Osteoblast (primary cell): ENCODE measurements around the gene MYO3B. TPM values are rescaled to one million over a fixed set of nuclear protein-coding genes. Genes with fewer than 3 reads are reported as not detected.

ENCODE experiments used
- DNase-seq: peaks from one replicate; pipeline ENCODE4 v3.0.0; 2011; ENCODE audit warnings: low spot score, mixed read lengths; ENCODE audit not compliant: insufficient read length; ENCODE audit errors: missing footprints
- H2AFZ ChIP-seq: 2 replicates; pipeline ENCODE4 v1.6.0; 2011; ENCODE audit warnings: mild to moderate bottlenecking, low read length
- H3K27ac ChIP-seq: 2 replicates; pipeline ENCODE4 v1.5.1; 2011; ENCODE audit warnings: mild to moderate bottlenecking, low read depth, low read length, moderate library complexity
- H3K27me3 ChIP-seq: 2 replicates; pipeline ENCODE4 v1.6.0; 2012; ENCODE audit warnings: mild to moderate bottlenecking, control low read depth, inconsistent platforms, low read length, moderate library complexity; ENCODE audit not compliant: insufficient read depth
- H3K36me3 ChIP-seq: 2 replicates; pipeline ENCODE4 v1.5.1; 2011; ENCODE audit warnings: mild to moderate bottlenecking, low read length, control low read depth, moderate library complexity; ENCODE audit not compliant: insufficient read depth
- H3K4me1 ChIP-seq: 2 replicates; pipeline ENCODE4 v1.5.1; 2011; ENCODE audit warnings: mild to moderate bottlenecking, low read length, control low read depth, moderate library complexity; ENCODE audit not compliant: insufficient read depth
- H3K4me2 ChIP-seq: 2 replicates; pipeline ENCODE4 v1.6.0; 2011; ENCODE audit warnings: mild to moderate bottlenecking, low read length; ENCODE audit not compliant: insufficient read depth
- H3K4me3 ChIP-seq: fragments of 200-600 bp; sonication (generic); 3 replicates; pipeline ENCODE4 v1.5.1; 2012; ENCODE audit warnings: mild to moderate bottlenecking, low read length, inconsistent platforms; ENCODE audit not compliant: insufficient read depth
- H3K79me2 ChIP-seq: 2 replicates; pipeline ENCODE4 v1.6.0; 2012; ENCODE audit warnings: mild to moderate bottlenecking, low read length, control low read depth, inconsistent platforms; ENCODE audit not compliant: insufficient read depth
- H3K9me3 ChIP-seq: 2 replicates; pipeline ENCODE4 v1.5.1; 2011; ENCODE audit warnings: low read depth, low read length, control low read depth
- H4K20me1 ChIP-seq: 2 replicates; pipeline ENCODE4 v1.6.0; 2012; ENCODE audit warnings: mild to moderate bottlenecking, low read length, control low read depth; ENCODE audit not compliant: insufficient read depth
- CTCF ChIP-seq: IDR thresholded peaks from 2 replicates; pipeline ENCODE4 v1.5.1; 2011; ENCODE audit warnings: mild to moderate bottlenecking, low read depth, low read length, moderate library complexity; ENCODE audit errors: extremely low read depth
- total RNA-seq: library from RNA; depleted of rRNA; stranded (reverse); fragments of >200 nt; gene quantifications from 2 replicates; pipeline ENCODE4 v1.2.3, GENCODE V29; 2012

MYO3B gene
- total RNA-seq, 1 donor: 0.36 TPM

GRCh38 chr2:170501421-170502043 is 323.6 kb downstream of the MYO3B start:
- Histone ChIP-seq H3K9me3 (no peaks in the 10 kb centered on the region), H3K79me2 (no peaks in the 10 kb centered on the region), H2AFZ (no peak overlapping the region), H3K36me3 (no peaks in the 10 kb centered on the region), H3K27ac (no peak overlapping the region), H4K20me1 (no peaks in the 10 kb centered on the region), H3K27me3 (peaks cover 5% of the 10 kb centered on the region), H3K4me2 (no peak overlapping the region), H3K4me3 (no peak overlapping the region), H3K4me1 (no peaks in the 10 kb centered on the region)
- no peak for TF ChIP-seq CTCF
- no peak for DNase-seq

- no peak for TF ChIP-seq CTCF
- no peak overlapping the region for H3K4me2 ChIP-seq
- no peak overlapping the region for H2AFZ ChIP-seq
- H3K36me3 ChIP-seq: no peaks in the 10 kb centered on the region
- H4K20me1 ChIP-seq: no peaks in the 10 kb centered on the region
- no peaks in the 10 kb centered on the region for H3K4me1 ChIP-seq
- no peaks in the 10 kb centered on the region for H3K9me3 ChIP-seq
- no peaks in the 10 kb centered on the region for H3K79me2 ChIP-seq
- H3K27ac ChIP-seq: no peak overlapping the region
- peaks cover 5% of the 10 kb centered on the region for H3K27me3 ChIP-seq
- no peak for DNase-seq
- H3K4me3 ChIP-seq: no peak overlapping the region
These were observed 324.6 kb downstream of the MYO3B start for GRCh38 chr2:170502361-170503130.

GRCh38 chr2:170503563-170503962 is 325.6 kb downstream of the MYO3B start:
- H3K36me3 ChIP-seq: no peaks in the 10 kb centered on the region
- no peak for TF ChIP-seq CTCF
- no peak overlapping the region for H3K27ac ChIP-seq
- H3K4me3 ChIP-seq: no peak overlapping the region
- peak overlapping the region; percentile 48 for H2AFZ ChIP-seq
- H4K20me1 ChIP-seq: no peaks in the 10 kb centered on the region
- H3K4me2 ChIP-seq: no peak overlapping the region
- H3K79me2 ChIP-seq: no peaks in the 10 kb centered on the region
- no peak for DNase-seq
- H3K9me3 ChIP-seq: no peaks in the 10 kb centered on the region
- peaks cover 5% of the 10 kb centered on the region for H3K27me3 ChIP-seq
- no peaks in the 10 kb centered on the region for H3K4me1 ChIP-seq
